ENCODE results near the gene SEMA5A.

- no peak for TF ChIP-seq POLR2A (IDR thresholded peaks at IDR 0.05)
- TF ChIP-seq, protein P1, sequence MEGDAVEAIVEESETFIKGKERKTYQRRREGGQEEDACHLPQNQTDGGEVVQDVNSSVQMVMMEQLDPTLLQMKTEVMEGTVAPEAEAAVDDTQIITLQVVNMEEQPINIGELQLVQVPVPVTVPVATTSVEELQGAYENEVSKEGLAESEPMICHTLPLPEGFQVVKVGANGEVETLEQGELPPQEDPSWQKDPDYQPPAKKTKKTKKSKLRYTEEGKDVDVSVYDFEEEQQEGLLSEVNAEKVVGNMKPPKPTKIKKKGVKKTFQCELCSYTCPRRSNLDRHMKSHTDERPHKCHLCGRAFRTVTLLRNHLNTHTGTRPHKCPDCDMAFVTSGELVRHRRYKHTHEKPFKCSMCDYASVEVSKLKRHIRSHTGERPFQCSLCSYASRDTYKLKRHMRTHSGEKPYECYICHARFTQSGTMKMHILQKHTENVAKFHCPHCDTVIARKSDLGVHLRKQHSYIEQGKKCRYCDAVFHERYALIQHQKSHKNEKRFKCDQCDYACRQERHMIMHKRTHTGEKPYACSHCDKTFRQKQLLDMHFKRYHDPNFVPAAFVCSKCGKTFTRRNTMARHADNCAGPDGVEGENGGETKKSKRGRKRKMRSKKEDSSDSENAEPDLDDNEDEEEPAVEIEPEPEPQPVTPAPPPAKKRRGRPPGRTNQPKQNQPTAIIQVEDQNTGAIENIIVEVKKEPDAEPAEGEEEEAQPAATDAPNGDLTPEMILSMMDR (IDR thresholded peaks at IDR 0.05) = no peak
- TF ChIP-seq EP300 (IDR thresholded peaks at IDR 0.05; ENCODE audit: low read depth) = no peak
Observed at GRCh38 chr5:9170026-9170425, 375.8 kb downstream of the SEMA5A start.
